ENCODE measurements around the gene SERAC1.
"Not testable (repeated sequence)": the region's sequence is repeated elsewhere in the genome, so short reads cannot be mapped to it uniquely, and the experiment has no call there.

Gene SERAC1

GRCh38 chr6:158191032-158191431 lies 23.0 kb upstream of the SERAC1 start:
- TF ChIP-seq CTCF (IDR thresholded peaks at IDR 0.05; ENCODE audit: insufficient read depth, low read length, missing control alignments): no peak
- no peak for DNase-seq (ENCODE audit: low read depth, low spot score)
- ChIA-PET POLR2A (no interaction called here), CTCF (interaction anchor here (1.5 to 1.8 kb wide), 2 partner anchors 15 to 500 kb away, joined by 4 to 8 read pairs; no protein-coding TSS in a partner anchor)
- H3K4me3 ChIP-seq (ENCODE audit: low read depth, low read length): no peak overlapping the region

DNA sequence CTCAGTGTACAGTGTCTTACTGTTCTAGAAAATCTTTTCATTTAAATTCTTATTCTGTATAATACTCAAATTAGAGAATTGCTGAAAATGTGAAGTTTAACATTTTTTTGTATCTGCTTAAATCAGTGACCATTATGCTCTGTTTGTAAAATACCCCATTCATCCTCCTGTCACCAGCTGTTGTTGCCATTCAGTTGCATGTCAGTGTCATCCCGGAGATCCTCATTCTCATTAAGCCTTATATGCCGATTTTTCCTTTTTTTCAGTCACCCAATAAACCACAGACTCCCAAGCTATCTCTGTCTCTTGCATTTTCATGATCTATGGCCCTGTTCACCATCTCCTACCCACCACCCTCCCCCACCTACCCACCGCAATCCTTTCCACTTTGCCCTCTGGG lies 20.5 kb upstream of the SERAC1 start:
- no peak overlapping the region for H3K4me3 ChIP-seq (ENCODE audit: low read depth, low read length)
- ChIA-PET CTCF (interaction anchor here (1.0 to 2.9 kb wide), 3 partner anchors 10 to 162 kb away, joined by 3 to 9 read pairs (median 5); no protein-coding TSS in a partner anchor), POLR2A (no interaction called here)
- no peak for DNase-seq (ENCODE audit: low read depth, low spot score)
- TF ChIP-seq CTCF (IDR thresholded peaks at IDR 0.05; ENCODE audit: insufficient read depth, low read length, missing control alignments): no peak

GRCh38 chr6:158185729-158186456 lies 17.8 kb upstream of the SERAC1 start:
- CTCF ChIA-PET: interaction anchor here (0.8 to 1.4 kb wide), 3 partner anchors 29 to 505 kb away, joined by 3 to 4 read pairs (median 3); no protein-coding TSS in a partner anchor
- peak; percentile 75 for DNase-seq (ENCODE audit: low read depth, low spot score)
- POLR2A ChIA-PET: no interaction called here
- no peak for TF ChIP-seq CTCF (IDR thresholded peaks at IDR 0.05; ENCODE audit: insufficient read depth, low read length, missing control alignments)
- no peak overlapping the region for H3K4me3 ChIP-seq (ENCODE audit: low read depth, low read length)

- H3K4me3 ChIP-seq (ENCODE audit: low read depth, low read length): no peak overlapping the region
- no peak for DNase-seq (ENCODE audit: low read depth, low spot score)
- ChIA-PET POLR2A (interaction anchor here (1.0 kb wide), 1 partner anchor 9 kb away, joined by 3 read pairs; no protein-coding TSS in a partner anchor), CTCF (interaction anchor here (0.8 to 1.1 kb wide), 4 partner anchors 9 to 336 kb away, joined by 3 to 5 read pairs (median 3); no protein-coding TSS in a partner anchor)
- TF ChIP-seq CTCF (IDR thresholded peaks at IDR 0.05; ENCODE audit: insufficient read depth, low read length, missing control alignments): no peak
Observed at GRCh38 chr6:158184608-158185007, 16.5 kb upstream of the SERAC1 start.

GRCh38 chr6:158183174-158183972 lies 15.3 kb upstream of the SERAC1 start:
- CTCF ChIA-PET: interaction anchor here (1.1 kb wide), 1 partner anchor 31 kb away, joined by 5 read pairs; no protein-coding TSS in a partner anchor

DNA sequence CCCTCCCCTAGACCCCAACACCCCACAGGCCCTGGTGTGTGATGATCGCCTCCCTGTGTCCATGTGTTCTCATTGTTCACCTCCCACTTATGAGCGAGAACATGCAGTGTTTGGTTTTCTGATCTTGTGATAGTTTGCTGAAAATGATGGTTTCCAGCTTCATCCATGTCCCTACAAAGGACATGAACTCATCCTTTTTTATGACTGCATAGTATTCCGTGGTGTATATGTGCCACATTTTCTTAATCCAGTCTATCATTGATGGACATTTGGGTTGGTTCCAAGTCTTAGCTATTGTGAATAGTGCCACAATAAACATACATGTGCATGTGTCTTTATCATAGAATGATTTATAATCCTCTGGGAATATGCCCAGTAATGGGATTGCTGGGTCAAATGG lies 9.7 kb upstream of the SERAC1 start:
- DNase-seq (ENCODE audit: low read depth, low spot score); H3K4me3 ChIP-seq (ENCODE audit: low read depth, low read length); POLR2A ChIA-PET: not testable (repeated sequence)
- CTCF ChIA-PET: interaction anchor here (0.6 kb wide), 1 partner anchor 23 kb away, joined by 3 read pairs; no protein-coding TSS in a partner anchor

More at GRCh38 chr6:158183174-158183972, 15.3 kb upstream of the SERAC1 start:
- POLR2A ChIA-PET: interaction anchor here (0.7 kb wide), 1 partner anchor 634 kb away, joined by 3 read pairs; no protein-coding TSS in a partner anchor
- DNase-seq (ENCODE audit: low read depth, low spot score); H3K4me3 ChIP-seq (ENCODE audit: low read depth, low read length): not testable (repeated sequence)

- ChIA-PET CTCF (interaction anchor here (1.1 to 1.6 kb wide), 2 partner anchors 10 to 46 kb away, joined by 3 read pairs; no protein-coding TSS in a partner anchor), POLR2A (interaction anchor here (0.6 kb wide), 1 partner anchor 307 kb away, joined by 4 read pairs; no protein-coding TSS in a partner anchor)
- no peak for TF ChIP-seq CTCF (IDR thresholded peaks at IDR 0.05; ENCODE audit: insufficient read depth, low read length, missing control alignments)
- no peak for DNase-seq (ENCODE audit: low read depth, low spot score)
- H3K4me3 ChIP-seq (ENCODE audit: low read depth, low read length): no peak overlapping the region
Observed at GRCh38 chr6:158175111-158175510, 7.0 kb upstream of the SERAC1 start.
